SU-DHL-6 (cell line): Measurements from ENCODE around the gene PPP3CA.

ENCODE experiments used
- H2AFZ ChIP-seq: fragments of 200-600 bp; sonication (generic); 2 replicates; pipeline ENCODE4 v1.6.1; 2014; ENCODE audit warnings: low read depth, mild to moderate bottlenecking, moderate library complexity, mixed read lengths, antibody characterized with exemption, low read length; ENCODE audit not compliant: severe bottlenecking
- H3F3A ChIP-seq: fragments of 200-600 bp; shearing (Covaris generic); 2 replicates; pipeline ENCODE4 v1.6.0; 2016; ENCODE audit warnings: antibody characterized with exemption, mild to moderate bottlenecking; ENCODE audit not compliant: insufficient read depth
- H3K27ac ChIP-seq: fragments of 200-600 bp; sonication (generic); 2 replicates; pipeline ENCODE4 v1.5.1; 2016; ENCODE audit warnings: low read depth, mild to moderate bottlenecking, low read length, moderate library complexity, mixed read lengths
- H3K27me3 ChIP-seq: fragments of 200-600 bp; sonication (generic), shearing (Covaris generic); 2 replicates; pipeline ENCODE4 v1.6.0; 2014; ENCODE audit warnings: mild to moderate bottlenecking, low read length
- H3K36me3 ChIP-seq: fragments of 200-600 bp; sonication (generic); 2 replicates; pipeline ENCODE4 v1.6.1; 2014; ENCODE audit warnings: mild to moderate bottlenecking, low read length, mixed read lengths
- H3K4me2 ChIP-seq: fragments of 300-600, 200-600 bp; shearing (Covaris generic), sonication (generic); 2 replicates; pipeline ENCODE4 v1.6.0; 2014; ENCODE audit warnings: low read length, low read depth, mild to moderate bottlenecking; ENCODE audit not compliant: poor library complexity, severe bottlenecking
- H3K4me3 ChIP-seq: fragments of 200-600 bp; sonication (generic); 2 replicates; pipeline ENCODE4 v1.5.1; 2014; ENCODE audit warnings: antibody characterized with exemption, low read length, mild to moderate bottlenecking, mixed read lengths; ENCODE audit not compliant: insufficient read depth, poor library complexity, severe bottlenecking
- H3K79me2 ChIP-seq: fragments of 200-600 bp; sonication (generic); 2 replicates; pipeline ENCODE4 v1.6.1; 2014; ENCODE audit warnings: mild to moderate bottlenecking, low read length, moderate library complexity; ENCODE audit not compliant: insufficient read depth
- H3K9ac ChIP-seq: fragments of 200-600 bp; sonication (generic); 2 replicates; pipeline ENCODE4 v1.7.0; 2014; ENCODE audit warnings: mild to moderate bottlenecking, low read length
- H3K9me2 ChIP-seq: fragments of 200-600 bp; sonication (generic); replicated peaks from 2 replicates; pipeline ENCODE4 v1.6.1; 2014; ENCODE audit warnings: low read length; ENCODE audit not compliant: insufficient read depth
- H3K9me3 ChIP-seq: fragments of 200-600 bp; sonication (generic); 2 replicates; pipeline ENCODE4 v1.6.1; 2014; ENCODE audit warnings: low read length, mixed read lengths; ENCODE audit not compliant: insufficient read depth
- H4K20me1 ChIP-seq: fragments of 200-600 bp; sonication (generic); 2 replicates; pipeline ENCODE4 v1.6.1; 2014; ENCODE audit warnings: low read depth, mild to moderate bottlenecking, antibody characterized with exemption, low read length, moderate library complexity, mixed read lengths
- EZH2phosphoT487 ChIP-seq: fragments of 200-600 bp; sonication (generic), shearing (Covaris generic); conservative IDR thresholded peaks from 2 replicates; pipeline ENCODE4 v1.6.1; 2018; ENCODE audit warnings: mild to moderate bottlenecking, antibody characterized with exemption, low read length, moderate library complexity, mixed read lengths
- TF ChIP-seq, protein P1 (sequence below): fragments of 200-600 bp; sonication (generic); IDR thresholded peaks from one replicate; pipeline ENCODE4 v1.5.1; 2017; ENCODE audit warnings: antibody characterized with exemption, mild to moderate bottlenecking, low read length, moderate library complexity; ENCODE audit not compliant: insufficient read depth, poor library complexity, severe bottlenecking

Gene PPP3CA

DNA sequence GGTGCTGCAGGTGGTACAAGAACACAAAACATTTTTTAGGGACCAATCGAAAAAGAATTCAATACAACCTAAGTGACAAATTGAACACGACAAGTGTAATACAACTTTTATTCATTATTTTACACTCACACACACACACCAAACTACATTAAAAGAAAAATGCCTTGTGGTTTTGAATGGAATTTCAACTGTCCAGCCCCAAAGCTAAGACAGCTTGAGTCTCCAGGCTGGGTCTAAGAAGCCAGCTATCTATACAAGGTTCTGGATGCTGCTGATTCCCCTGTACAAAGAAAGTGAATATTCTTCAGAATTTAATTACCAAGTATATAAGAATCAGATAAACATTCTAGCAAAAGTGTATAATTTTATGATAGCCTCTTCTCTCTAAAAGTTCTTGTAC is 118.2 kb downstream of the PPP3CA start:
- no peaks in the 10 kb centered on the region for H3K27me3 ChIP-seq
- no peak overlapping the region for H3K4me3 ChIP-seq
- no peaks in the 10 kb centered on the region for H3K36me3 ChIP-seq
- no peak overlapping the region for H2AFZ ChIP-seq
- H3K9ac ChIP-seq: no peak overlapping the region
- H4K20me1 ChIP-seq: no peaks in the 10 kb centered on the region
- H3F3A ChIP-seq: no peaks in the 10 kb centered on the region
- TF ChIP-seq, protein P1, sequence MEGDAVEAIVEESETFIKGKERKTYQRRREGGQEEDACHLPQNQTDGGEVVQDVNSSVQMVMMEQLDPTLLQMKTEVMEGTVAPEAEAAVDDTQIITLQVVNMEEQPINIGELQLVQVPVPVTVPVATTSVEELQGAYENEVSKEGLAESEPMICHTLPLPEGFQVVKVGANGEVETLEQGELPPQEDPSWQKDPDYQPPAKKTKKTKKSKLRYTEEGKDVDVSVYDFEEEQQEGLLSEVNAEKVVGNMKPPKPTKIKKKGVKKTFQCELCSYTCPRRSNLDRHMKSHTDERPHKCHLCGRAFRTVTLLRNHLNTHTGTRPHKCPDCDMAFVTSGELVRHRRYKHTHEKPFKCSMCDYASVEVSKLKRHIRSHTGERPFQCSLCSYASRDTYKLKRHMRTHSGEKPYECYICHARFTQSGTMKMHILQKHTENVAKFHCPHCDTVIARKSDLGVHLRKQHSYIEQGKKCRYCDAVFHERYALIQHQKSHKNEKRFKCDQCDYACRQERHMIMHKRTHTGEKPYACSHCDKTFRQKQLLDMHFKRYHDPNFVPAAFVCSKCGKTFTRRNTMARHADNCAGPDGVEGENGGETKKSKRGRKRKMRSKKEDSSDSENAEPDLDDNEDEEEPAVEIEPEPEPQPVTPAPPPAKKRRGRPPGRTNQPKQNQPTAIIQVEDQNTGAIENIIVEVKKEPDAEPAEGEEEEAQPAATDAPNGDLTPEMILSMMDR: no peak
- no peak for TF ChIP-seq EZH2phosphoT487
- no peaks in the 10 kb centered on the region for H3K9me2 ChIP-seq
- H3K27ac ChIP-seq: no peak overlapping the region
- no peaks in the 10 kb centered on the region for H3K9me3 ChIP-seq
- H3K79me2 ChIP-seq: no peaks in the 10 kb centered on the region; the same call in 1 of the 2 replicates
- H3K4me2 ChIP-seq: no peak overlapping the region

GRCh38 chr4:101227715-101228114 is 119.6 kb downstream of the PPP3CA start:
- no peak overlapping the region for H3K4me3 ChIP-seq
- H3K9me2 ChIP-seq: no peaks in the 10 kb centered on the region
- no peaks in the 10 kb centered on the region for H3K9me3 ChIP-seq
- no peak overlapping the region for H3K27ac ChIP-seq
- H2AFZ ChIP-seq: no peak overlapping the region
- no peak overlapping the region for H3K9ac ChIP-seq
- no peaks in the 10 kb centered on the region for H4K20me1 ChIP-seq
- H3K36me3 ChIP-seq: no peaks in the 10 kb centered on the region
- no peaks in the 10 kb centered on the region; the same call in 1 of the 2 replicates for H3K79me2 ChIP-seq
- no peaks in the 10 kb centered on the region for H3F3A ChIP-seq
- H3K4me2 ChIP-seq: no peak overlapping the region
- TF ChIP-seq, protein P1: no peak
- TF ChIP-seq EZH2phosphoT487: no peak
- H3K27me3 ChIP-seq: no peaks in the 10 kb centered on the region

DNA sequence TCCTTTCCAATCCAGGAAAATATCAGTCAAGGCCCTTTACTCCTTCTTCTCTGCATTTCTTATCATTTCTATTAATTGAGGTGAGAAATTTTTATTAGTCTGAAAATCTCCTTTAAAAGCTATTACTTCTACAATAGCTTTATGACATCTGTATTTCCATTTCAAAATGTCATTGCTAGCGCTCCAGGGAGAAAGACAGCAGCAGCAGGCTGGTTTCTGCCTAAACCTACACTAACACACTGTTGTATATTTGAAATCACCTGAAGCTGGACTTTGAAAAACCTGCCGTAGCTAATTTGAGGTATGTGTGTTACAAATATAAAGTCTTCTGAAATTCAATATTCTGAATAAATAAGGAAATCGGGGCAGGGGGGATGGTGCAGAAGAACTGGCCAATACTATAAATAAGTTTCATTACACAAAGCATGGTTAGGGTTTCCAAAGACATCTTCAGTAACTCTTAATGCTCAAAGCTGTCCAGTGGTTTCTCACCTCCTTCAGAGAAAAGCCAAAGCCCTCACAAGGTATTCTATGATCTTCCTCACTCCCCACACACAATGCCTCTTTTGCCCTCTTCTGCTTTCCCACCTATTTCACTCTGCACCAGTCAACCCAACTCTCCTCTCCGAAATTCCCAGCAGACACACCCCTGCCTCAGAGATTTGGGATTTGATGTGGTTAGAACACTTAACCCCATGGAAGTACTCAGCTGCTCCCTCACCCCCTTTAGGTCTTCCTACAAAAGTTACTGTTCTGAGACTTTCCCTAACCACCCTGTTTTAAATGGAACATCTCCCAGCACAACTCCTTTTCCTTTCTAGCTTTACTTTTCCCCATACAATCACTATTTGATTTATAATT is 122.7 kb downstream of the PPP3CA start:
- Histone ChIP-seq H3K36me3 (no peaks in the 10 kb centered on the region), H3K9ac (no peak overlapping the region), H3K27ac (no peak overlapping the region), H3K9me3 (no peaks in the 10 kb centered on the region), H3K4me3 (no peak overlapping the region), H3K27me3 (no peaks in the 10 kb centered on the region), H3K9me2 (no peaks in the 10 kb centered on the region), H4K20me1 (no peaks in the 10 kb centered on the region), H3K4me2 (no peak overlapping the region), H3F3A (no peaks in the 10 kb centered on the region), H2AFZ (no peak overlapping the region), H3K79me2 (no peaks in the 10 kb centered on the region; the same call in 1 of the 2 replicates)
- TF ChIP-seq, protein P1: no peak
- TF ChIP-seq EZH2phosphoT487: no peak
